Spleen (tissue), 11 donors: Measurements from ENCODE around the gene TEX36. TPM values are rescaled to one million over a fixed set of nuclear protein-coding genes. Genes with fewer than 3 reads are reported as not detected.

Experiments used
- DNase-seq: peaks from one replicate; pipeline ENCODE4 v3.0.0-alpha.2; 2020
- H3K27ac ChIP-seq, 8 donors: fragments of 200-600 bp; sonication (generic) in 7 of 8; 1 replicate in 4 of 8; 2 replicates in 4 of 8; pipeline versions ENCODE4 v1.5.0 to v1.8.0; 2016 to 2021; ENCODE audit warnings: inconsistent platforms in 4 of 8, mild to moderate bottlenecking in 4 of 8, moderate library complexity in 1 of 8
- H3K27me3 ChIP-seq, 7 donors: fragments of 200-600 bp; sonication (generic) in 6 of 7; replicated peaks in 1 of 7; 1 replicate in 4 of 7; 2 replicates in 3 of 7; pipeline versions ENCODE4 v1.5.0 to v1.8.0; 2016 to 2021; ENCODE audit warnings: inconsistent platforms in 3 of 7, mild to moderate bottlenecking in 1 of 7
- H3K36me3 ChIP-seq, 6 donors: fragments of 200-600 bp; sonication (generic) in 5 of 6; 1 replicate in 4 of 6; 2 replicates in 2 of 6; pipeline versions ENCODE4 v1.5.0 to v1.8.0; 2016 to 2021; ENCODE audit warnings: inconsistent platforms in 2 of 6
- H3K4me1 ChIP-seq, 6 donors: fragments of 200-600 bp; sonication (generic) in 5 of 6; 1 replicate in 3 of 6; 2 replicates in 3 of 6; pipeline versions ENCODE4 v1.5.0 to v1.8.0; 2016 to 2021; ENCODE audit warnings: inconsistent platforms in 3 of 6
- H3K4me3 ChIP-seq, 8 donors: fragments of 200-600 bp; sonication (generic) in 7 of 8; 1 replicate in 4 of 8; 2 replicates in 4 of 8; pipeline versions ENCODE4 v1.5.0 to v1.8.0; 2016 to 2021; ENCODE audit warnings: inconsistent platforms in 4 of 8, mild to moderate bottlenecking in 4 of 8, moderate library complexity in 2 of 8
- H3K9me3 ChIP-seq, 8 donors: fragments of 200-600 bp; sonication (generic) in 7 of 8; 1 replicate in 4 of 8; 2 replicates in 4 of 8; pipeline versions ENCODE4 v1.5.0 to v1.8.0; 2016 to 2021; ENCODE audit warnings: inconsistent platforms in 4 of 8
- POLR2A ChIP-seq, 3 donors: fragments of 450-650 bp; IDR thresholded peaks; one replicate each; pipeline ENCODE4 v1.5.1; 2017; ENCODE audit warnings: antibody characterized with exemption in 3 of 3, mild to moderate bottlenecking in 1 of 3
- POLR2AphosphoS5 ChIP-seq, 3 donors: sonication (generic); formaldehyde crosslinking; IDR thresholded peaks; one replicate each; pipeline ENCODE4 v1.5.1; 2017; ENCODE audit warnings: antibody characterized with exemption in 3 of 3
- WGBS, 5 donors: extraction: QIAGEN DNeasy Blood & Tissue Kit in 3 of 5; methylation state at CpG; one replicate each; pipeline versions ENCODE4 v1.1.5 to v1.1.7; 2013 to 2018; 5-methylcytosine and 5-hydroxymethylcytosine counted together
- intact Hi-C: fragments of 100-400 bp; cut with DNase I; formaldehyde crosslinking; loops from one replicate; pipeline ENCODE4 v1.15.0; 2023; ENCODE audit warnings: low total_unique reads
- polyA plus RNA-seq, 3 donors: library from polyadenylated mRNA; stranded (reverse); fragments of 200-250 nt; gene quantifications; one replicate each; pipeline ENCODE4 v1.2.1, GENCODE V29; 2013
- total RNA-seq, 7 donors: library from RNA; depleted of rRNA in 3 of 7; stranded (reverse); fragments of >200 nt in 3 of 7; fragmentation: NEBNext Ultra II Directional in 4 of 7; extraction: Animal tissue kit (Norgen Biotek cat#: 25700) in 4 of 7; gene quantifications; one replicate each; pipeline versions ENCODE4 v1.1.0 to v1.2.1, GENCODE V29; 2016 to 2021
- TF ChIP-seq, protein P1 (sequence below), 11 experiments: fragments of 200-600 bp in 7 of 11; fragments of 450-650 bp in 4 of 11; sonication (generic) in 4 of 11; IDR thresholded peaks in 8 of 11; conservative IDR thresholded peaks in 3 of 11; 1 replicate in 7 of 11; 2 replicates in 4 of 11; pipeline versions ENCODE4 v1.4.0 to v1.8.0; 2016 to 2021; ENCODE audit warnings: antibody characterized with exemption in 11 of 11, inconsistent platforms in 4 of 11, mild to moderate bottlenecking in 1 of 11
- donor health status: healthy with polysubstance abuse.
- donor health status: DM: no; HTN: no; CAD: no; lungs with moderate emphysema.
- donor health status: DM: no; HTN: no; CAD: no.
- donor health status: Bipolar disorder and iron deficiency.
- donor health status: healthy.
- donor health status: DM: no; HTN: no; CAD: no.
- donor health status: DM: yes; HTN: yes; CAD: no.

Gene TEX36
- total and polyA plus RNA-seq, 10 donors = not detected

DNA sequence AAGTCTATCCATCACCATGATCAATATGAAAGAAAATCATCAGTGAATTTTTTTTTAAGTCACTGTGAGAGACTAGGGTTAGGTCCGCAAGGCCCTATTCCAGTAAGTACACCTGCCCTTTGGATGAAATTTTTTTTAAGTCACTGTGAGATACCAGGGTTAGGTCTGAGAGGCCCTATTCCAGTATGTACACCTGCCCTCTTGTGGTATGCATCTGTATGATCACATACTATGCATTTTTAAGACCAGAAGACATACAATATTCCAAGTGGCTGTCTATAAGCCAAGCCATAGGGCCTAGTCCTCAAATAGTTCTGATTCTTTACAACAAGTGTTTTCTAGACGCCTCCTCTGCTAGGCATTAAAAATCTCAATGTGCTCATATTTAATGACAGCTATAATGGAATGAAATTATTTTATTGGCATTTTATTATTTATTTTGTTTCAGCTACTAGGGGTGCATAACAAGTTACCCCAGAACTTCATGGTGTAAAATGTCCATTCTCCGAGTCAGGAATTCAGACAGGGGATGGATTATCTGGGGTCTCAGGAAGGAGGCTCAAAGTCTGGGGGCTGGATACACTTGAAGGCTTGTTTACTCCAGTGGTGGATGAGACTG, 53.1 kb downstream of the TEX36 start:
- no peak for DNase-seq
- 84 to 90% (median 87%) methylated on average over 3 of the region's 3 CpGs for WGBS, 5 donors
- intact Hi-C loops = no loop called here

DNA sequence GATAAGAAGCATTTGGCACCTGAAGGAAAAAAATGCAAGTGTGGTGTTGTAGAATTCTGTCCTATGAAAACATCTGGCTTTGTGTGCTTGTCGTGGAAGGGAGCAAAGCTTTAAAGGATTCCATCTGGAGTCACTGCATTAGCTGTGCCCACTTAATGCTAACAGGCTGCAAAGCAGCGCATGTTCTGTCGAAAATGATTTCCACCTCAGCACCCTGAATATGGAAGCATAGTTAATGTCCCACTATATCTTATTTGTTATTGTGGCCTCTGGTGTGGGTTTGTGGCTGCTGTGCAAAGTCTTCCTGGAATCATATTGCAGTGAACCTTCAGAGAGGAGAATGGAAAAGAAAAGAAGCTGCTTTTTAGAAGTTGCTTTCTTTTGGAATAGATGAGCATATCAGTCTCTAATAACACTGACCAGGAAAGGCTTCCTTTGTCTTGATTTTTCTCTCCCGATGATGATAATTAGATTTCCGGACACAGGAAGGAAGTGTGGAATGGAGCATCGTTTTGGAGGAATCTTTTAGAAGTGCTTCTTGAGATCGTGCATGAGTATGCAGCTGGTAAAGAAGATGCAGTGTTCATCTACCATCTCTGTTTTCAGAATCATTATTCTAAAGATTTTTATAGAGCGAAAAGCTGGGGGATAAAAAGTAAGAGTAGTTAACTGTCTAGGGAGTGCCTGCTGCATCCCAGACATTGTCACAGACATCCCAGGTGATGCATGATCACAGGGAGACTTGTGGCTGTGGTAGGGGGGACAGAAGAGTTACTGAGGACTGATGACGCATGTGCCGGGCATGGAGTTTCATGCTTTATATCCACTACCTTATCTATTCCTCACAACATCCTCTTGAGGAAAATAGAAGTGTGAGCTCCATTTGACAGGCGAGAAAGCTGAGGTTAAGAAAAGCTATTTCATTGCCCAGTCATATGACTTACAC, 54.6 kb downstream of the TEX36 start:
- no peak overlapping the region for H3K27ac ChIP-seq
- TF ChIP-seq POLR2AphosphoS5 (IDR thresholded peaks at IDR 0.05) (no peak), POLR2A (IDR thresholded peaks at IDR 0.05) (no peak)
- TF ChIP-seq, protein P1, sequence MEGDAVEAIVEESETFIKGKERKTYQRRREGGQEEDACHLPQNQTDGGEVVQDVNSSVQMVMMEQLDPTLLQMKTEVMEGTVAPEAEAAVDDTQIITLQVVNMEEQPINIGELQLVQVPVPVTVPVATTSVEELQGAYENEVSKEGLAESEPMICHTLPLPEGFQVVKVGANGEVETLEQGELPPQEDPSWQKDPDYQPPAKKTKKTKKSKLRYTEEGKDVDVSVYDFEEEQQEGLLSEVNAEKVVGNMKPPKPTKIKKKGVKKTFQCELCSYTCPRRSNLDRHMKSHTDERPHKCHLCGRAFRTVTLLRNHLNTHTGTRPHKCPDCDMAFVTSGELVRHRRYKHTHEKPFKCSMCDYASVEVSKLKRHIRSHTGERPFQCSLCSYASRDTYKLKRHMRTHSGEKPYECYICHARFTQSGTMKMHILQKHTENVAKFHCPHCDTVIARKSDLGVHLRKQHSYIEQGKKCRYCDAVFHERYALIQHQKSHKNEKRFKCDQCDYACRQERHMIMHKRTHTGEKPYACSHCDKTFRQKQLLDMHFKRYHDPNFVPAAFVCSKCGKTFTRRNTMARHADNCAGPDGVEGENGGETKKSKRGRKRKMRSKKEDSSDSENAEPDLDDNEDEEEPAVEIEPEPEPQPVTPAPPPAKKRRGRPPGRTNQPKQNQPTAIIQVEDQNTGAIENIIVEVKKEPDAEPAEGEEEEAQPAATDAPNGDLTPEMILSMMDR (IDR thresholded peaks at IDR 0.05 in 8 of 11, conservative IDR thresholded peaks at IDR 0.05 in 3 of 11) = no peak
- no peaks in the 10 kb centered on the region for H3K36me3 ChIP-seq
- no peak for DNase-seq
- WGBS, 5 donors = 59 to 69% (median 66%) methylated on average over 11 of the region's 11 CpGs
- peaks cover 0 to 38% (median 0%) of the 10 kb centered on the region in 7 donors for H3K27me3 ChIP-seq
- H3K4me3 ChIP-seq = no peak overlapping the region
- intact Hi-C loops = no loop called here
- H3K4me1 ChIP-seq = no peaks in the 10 kb centered on the region
- H3K9me3 ChIP-seq = no peaks in the 10 kb centered on the region

More for the DNA sequence above, 53.1 kb downstream of the TEX36 start:
- no peaks in the 10 kb centered on the region for H3K36me3 ChIP-seq
- no peak overlapping the region for H3K4me3 ChIP-seq
- TF ChIP-seq POLR2AphosphoS5 (IDR thresholded peaks at IDR 0.05) = no peak
- TF ChIP-seq, protein P1 (IDR thresholded peaks at IDR 0.05 in 8 of 11, conservative IDR thresholded peaks at IDR 0.05 in 3 of 11) = peak in 1 of 11 experiments; percentile 17
- H3K27ac ChIP-seq = no peak overlapping the region
- H3K27me3 ChIP-seq = peaks cover 0 to 44% (median 0%) of the 10 kb centered on the region in 7 donors
- H3K4me1 ChIP-seq = no peaks in the 10 kb centered on the region
- no peaks in the 10 kb centered on the region for H3K9me3 ChIP-seq

DNA sequence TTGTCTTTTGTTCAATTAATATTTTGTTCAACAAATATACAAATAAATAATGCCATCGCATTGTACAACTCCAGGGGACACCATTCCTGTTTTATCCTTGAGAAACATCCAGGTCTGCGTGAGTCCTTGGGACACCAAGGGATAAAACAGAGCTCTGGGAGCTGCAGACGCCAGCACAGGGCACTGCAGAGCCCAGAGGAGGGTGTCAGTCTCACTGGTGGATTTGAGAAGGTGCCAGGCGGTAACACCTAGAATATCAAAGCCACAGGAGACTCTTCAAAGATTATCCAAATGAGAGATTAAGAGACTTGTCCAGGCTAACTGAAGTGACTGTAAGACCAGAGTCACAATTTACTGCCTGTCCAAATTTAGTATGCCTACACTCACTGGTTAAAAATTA, 55.3 kb downstream of the TEX36 start:
- Histone ChIP-seq H3K4me3 (no peak overlapping the region), H3K27ac (no peak overlapping the region), H3K9me3 (no peaks in the 10 kb centered on the region), H3K27me3 (peaks cover 0 to 41% (median 0%) of the 10 kb centered on the region in 7 donors), H3K4me1 (no peaks in the 10 kb centered on the region), H3K36me3 (no peaks in the 10 kb centered on the region)
- no peak for DNase-seq
- intact Hi-C loops = no loop called here
- 81 to 91% (median 85%) methylated on average over 4 of the region's 4 CpGs for WGBS, 5 donors
- TF ChIP-seq, protein P1 (IDR thresholded peaks at IDR 0.05 in 8 of 11, conservative IDR thresholded peaks at IDR 0.05 in 3 of 11) = no peak
- no peak for TF ChIP-seq POLR2AphosphoS5 (IDR thresholded peaks at IDR 0.05)
- no peak for TF ChIP-seq POLR2A (IDR thresholded peaks at IDR 0.05)

DNA sequence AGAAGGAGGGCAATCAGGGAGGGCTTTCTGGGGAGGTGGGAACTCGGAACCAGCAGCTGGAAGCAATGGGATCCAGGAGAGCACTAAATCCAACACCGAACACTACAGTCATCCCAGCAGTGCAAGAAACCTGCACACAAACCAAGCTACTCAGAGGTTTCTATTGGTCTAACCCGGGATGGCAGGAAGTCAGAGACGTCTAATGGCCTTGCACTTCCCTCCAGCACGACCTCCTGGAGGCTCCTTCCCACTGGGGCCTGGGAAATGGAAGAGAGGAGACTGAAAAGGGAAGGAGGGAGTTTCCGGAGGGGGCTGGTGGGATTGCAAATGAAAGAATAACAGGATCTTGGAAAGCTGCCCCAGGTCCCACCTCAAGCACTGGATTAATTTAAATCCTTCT, 56.3 kb downstream of the TEX36 start:
- Histone ChIP-seq H3K4me3 (no peak overlapping the region), H3K36me3 (no peaks in the 10 kb centered on the region), H3K9me3 (no peaks in the 10 kb centered on the region), H3K27ac (no peak overlapping the region), H3K27me3 (peaks cover 0 to 40% (median 0%) of the 10 kb centered on the region in 7 donors), H3K4me1 (no peaks in the 10 kb centered on the region)
- intact Hi-C loops = no loop called here
- no peak for DNase-seq
- 23 to 33% (median 29%) methylated on average over 6 of the region's 6 CpGs for WGBS, 5 donors
- TF ChIP-seq, protein P1 (IDR thresholded peaks at IDR 0.05 in 8 of 11, conservative IDR thresholded peaks at IDR 0.05 in 3 of 11) = no peak
- no peak for TF ChIP-seq POLR2AphosphoS5 (IDR thresholded peaks at IDR 0.05)
- no peak for TF ChIP-seq POLR2A (IDR thresholded peaks at IDR 0.05)
